Duodenal mucosa (tissue), 2 donors: ENCODE results near the gene PAPSS2.

Experiments used
- H3K27ac ChIP-seq: one replicate; pipeline ENCODE4 v1.7.0; 2013; ENCODE audit warnings: low read depth, low read length
- H3K27me3 ChIP-seq, 2 donors: one replicate each; pipeline ENCODE4 v1.7.0; 2013; ENCODE audit warnings: low read length in 2 of 2, control low read depth in 1 of 2; ENCODE audit not compliant: insufficient read depth in 2 of 2, control insufficient read depth in 1 of 2
- H3K36me3 ChIP-seq, 2 donors: one replicate each; pipeline ENCODE4 v1.7.0; 2013; ENCODE audit warnings: low read length in 2 of 2, control low read depth in 1 of 2; ENCODE audit not compliant: insufficient read depth in 2 of 2, control insufficient read depth in 1 of 2
- H3K4me1 ChIP-seq, 2 donors: one replicate each; pipeline ENCODE4 v1.7.0; 2013; ENCODE audit warnings: low read length in 2 of 2, control low read depth in 1 of 2; ENCODE audit not compliant: insufficient read depth in 2 of 2, control insufficient read depth in 1 of 2
- H3K4me3 ChIP-seq, 2 donors: one replicate each; pipeline ENCODE4 v1.7.0; 2013; ENCODE audit warnings: low read length in 2 of 2, low read depth in 1 of 2
- H3K9ac ChIP-seq, 2 donors: one replicate each; pipeline ENCODE4 v1.7.0; 2013; ENCODE audit warnings: low read length in 2 of 2, low read depth in 1 of 2
- H3K9me3 ChIP-seq, 2 donors: one replicate each; pipeline ENCODE4 v1.7.0; 2013; ENCODE audit warnings: low read length in 2 of 2, control low read depth in 1 of 2; ENCODE audit not compliant: control insufficient read depth in 1 of 2

PAPSS2 gene

GRCh38 chr10:87654212-87654611 lies 5.5 kb upstream of the PAPSS2 start:
- no peaks in the 10 kb centered on the region for H3K27me3 ChIP-seq
- H3K4me1 ChIP-seq: peaks cover 0 to 4% of the 10 kb centered on the region in 2 donors
- no peak overlapping the region for H3K27ac ChIP-seq

DNA sequence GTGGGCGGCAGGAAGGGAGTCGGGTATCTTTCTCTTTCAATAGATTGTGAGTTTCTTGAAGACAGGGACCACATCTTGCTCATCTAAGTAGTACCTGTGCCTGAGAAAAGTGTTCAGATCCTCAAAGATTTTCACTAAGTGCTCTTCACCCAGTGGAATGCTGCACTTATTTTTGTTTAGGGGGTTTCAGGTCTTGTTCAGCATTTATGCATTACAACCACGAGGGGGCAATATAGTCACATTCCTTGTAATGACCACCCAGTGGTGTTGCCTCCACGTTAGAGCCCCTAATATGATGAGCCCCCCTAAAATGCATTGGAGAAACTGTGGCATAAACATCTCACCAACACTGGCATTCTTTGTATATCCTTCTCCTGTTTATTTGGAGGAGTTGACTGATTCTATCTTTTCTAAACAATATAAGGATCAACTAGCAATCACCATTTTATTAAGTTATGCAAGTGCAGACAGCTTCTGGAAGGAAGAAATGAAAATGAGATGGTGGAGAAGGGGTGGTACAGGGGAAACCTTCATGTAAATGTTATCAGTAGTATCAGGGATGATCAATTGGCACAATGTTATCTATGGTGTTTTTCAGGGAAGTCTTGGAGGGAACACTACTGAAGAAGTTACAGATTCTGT lies 3.1 kb upstream of the PAPSS2 start:
- Histone ChIP-seq H3K9me3 (no peaks in the 10 kb centered on the region), H3K27ac (no peak overlapping the region), H3K4me3 (no peak overlapping the region), H3K36me3 (no peaks in the 10 kb centered on the region), H3K4me1 (peaks cover 4 to 12% of the 10 kb centered on the region in 2 donors), H3K27me3 (no peaks in the 10 kb centered on the region), H3K9ac (no peak overlapping the region)

More at GRCh38 chr10:87654212-87654611, 5.5 kb upstream of the PAPSS2 start:
- no peak overlapping the region for H3K9ac ChIP-seq
- no peak overlapping the region for H3K4me3 ChIP-seq
- H3K9me3 ChIP-seq: no peaks in the 10 kb centered on the region
- no peaks in the 10 kb centered on the region for H3K36me3 ChIP-seq

DNA sequence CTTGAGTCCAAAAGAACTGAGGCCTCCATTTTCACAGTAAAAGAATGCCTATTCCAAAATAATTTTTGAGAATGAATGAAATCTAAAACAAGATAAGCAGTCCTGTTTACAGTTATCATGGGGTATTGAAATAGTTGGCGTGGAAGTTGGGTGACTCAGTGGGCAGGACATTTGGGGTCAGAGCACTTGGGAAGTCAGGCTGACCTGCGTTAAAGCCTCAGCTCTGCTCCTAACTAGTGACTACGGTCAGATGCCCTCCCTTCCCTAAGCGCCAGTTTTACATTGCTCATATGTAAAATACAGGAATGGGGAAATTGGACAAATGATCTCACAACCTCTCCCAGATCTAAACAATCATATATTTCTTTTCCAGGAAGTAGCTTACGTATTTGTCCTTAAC lies 2.3 kb upstream of the PAPSS2 start:
- no peaks in the 10 kb centered on the region for H3K36me3 ChIP-seq
- no peak overlapping the region for H3K4me3 ChIP-seq
- H3K27ac ChIP-seq: no peak overlapping the region
- H3K9ac ChIP-seq: no peak overlapping the region
- no peaks in the 10 kb centered on the region for H3K9me3 ChIP-seq
- no peaks in the 10 kb centered on the region for H3K27me3 ChIP-seq
- peaks cover 4 to 16% of the 10 kb centered on the region in 2 donors for H3K4me1 ChIP-seq

GRCh38 chr10:87658321-87658795 lies 1.3 kb upstream of the PAPSS2 start:
- H3K27ac ChIP-seq: no peak overlapping the region
- no peaks in the 10 kb centered on the region for H3K36me3 ChIP-seq
- peaks cover 4 to 16% of the 10 kb centered on the region in 2 donors for H3K4me1 ChIP-seq
- H3K4me3 ChIP-seq: no peak overlapping the region
- H3K9ac ChIP-seq: no peak overlapping the region
- H3K9me3 ChIP-seq: no peaks in the 10 kb centered on the region
- H3K27me3 ChIP-seq: no peaks in the 10 kb centered on the region

GRCh38 chr10:87658858-87659555 lies 671 bp upstream of the PAPSS2 start:
- H3K36me3 ChIP-seq: no peaks in the 10 kb centered on the region
- no peak overlapping the region for H3K27ac ChIP-seq
- H3K4me1 ChIP-seq: peaks cover 4 to 16% of the 10 kb centered on the region in 2 donors
- H3K4me3 ChIP-seq: peak overlapping the region; percentile 73 to 86
- H3K27me3 ChIP-seq: no peaks in the 10 kb centered on the region
- H3K9me3 ChIP-seq: no peaks in the 10 kb centered on the region
- no peak overlapping the region for H3K9ac ChIP-seq

- H3K9ac ChIP-seq: peak overlapping the region; percentile 51 to 78
- H3K27me3 ChIP-seq: no peaks in the 10 kb centered on the region
- H3K9me3 ChIP-seq: no peaks in the 10 kb centered on the region
- peaks cover 4 to 16% of the 10 kb centered on the region in 2 donors for H3K4me1 ChIP-seq
- peak overlapping the region; percentile 73 to 86 for H3K4me3 ChIP-seq
- H3K27ac ChIP-seq: no peak overlapping the region
- H3K36me3 ChIP-seq: no peaks in the 10 kb centered on the region
Observed at GRCh38 chr10:87660484-87661133, 931 bp downstream of the PAPSS2 start.

DNA sequence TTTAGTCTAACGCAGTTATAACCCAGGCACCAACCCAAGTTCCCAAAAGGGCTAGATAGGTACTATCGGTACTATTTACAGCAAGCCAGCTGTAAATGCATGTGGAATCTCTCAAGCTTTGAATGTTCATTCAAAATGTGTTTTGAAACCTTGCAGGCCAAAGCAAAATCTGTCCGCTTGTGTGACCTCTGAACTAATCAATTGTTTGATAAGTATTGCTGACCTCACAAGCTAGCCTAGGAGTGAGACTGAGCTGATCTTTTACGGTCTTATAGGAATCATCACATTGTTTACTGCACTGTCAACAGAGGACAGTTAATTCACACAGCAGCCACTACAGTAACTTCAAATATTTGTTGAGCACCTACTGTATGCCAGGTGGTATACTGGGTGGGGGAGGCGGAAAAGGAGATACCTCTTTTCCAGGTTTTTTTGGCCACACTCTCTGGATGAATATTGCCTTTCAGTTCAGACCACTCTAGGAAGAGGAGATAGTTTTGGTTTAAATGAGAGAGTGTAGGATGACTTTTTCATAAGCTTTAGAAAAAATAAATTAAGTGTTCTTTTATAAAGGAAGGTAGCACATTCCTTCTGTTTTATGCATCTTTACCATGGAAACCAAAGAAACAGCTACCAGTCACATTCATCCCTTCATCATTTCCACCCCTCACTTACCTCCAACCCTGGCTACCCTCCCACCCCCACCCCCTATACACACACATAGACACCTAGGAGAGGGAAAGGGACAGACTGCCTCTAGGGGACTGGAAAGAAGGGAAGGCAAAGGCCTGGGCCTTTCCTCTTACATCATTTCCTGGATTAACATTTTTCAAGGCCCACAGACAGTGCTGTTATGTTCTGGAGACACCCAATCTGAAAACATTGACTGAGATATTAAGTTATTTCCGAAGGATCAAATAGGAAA lies 2.4 kb downstream of the PAPSS2 start:
- peak overlapping the region in 1 of 2 donors; percentile 86 for H3K4me3 ChIP-seq

DNA sequence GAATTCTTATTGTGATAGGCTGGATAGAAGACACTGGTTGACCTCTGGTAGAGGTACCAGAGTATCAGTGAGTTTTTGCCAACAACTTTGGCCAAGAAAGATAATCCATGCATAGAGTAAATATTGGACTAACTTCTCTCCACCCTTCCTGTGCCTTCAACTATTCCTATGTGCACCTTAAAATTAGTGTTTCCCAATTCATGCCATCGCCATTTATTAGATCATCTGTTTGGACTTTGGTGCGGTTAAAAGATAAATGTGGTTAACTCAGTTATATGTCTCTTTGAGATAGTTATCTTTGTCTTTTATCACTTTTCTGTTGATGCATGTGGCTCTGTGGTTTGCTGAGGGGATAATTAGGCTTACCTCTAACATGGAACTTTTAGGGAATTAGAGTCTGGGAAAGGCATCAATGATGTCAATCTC lies 4.6 kb downstream of the PAPSS2 start:
- no peaks in the 10 kb centered on the region for H3K9me3 ChIP-seq
- H3K27me3 ChIP-seq: no peaks in the 10 kb centered on the region
- no peak overlapping the region for H3K4me3 ChIP-seq
- H3K9ac ChIP-seq: no peak overlapping the region
- H3K27ac ChIP-seq: no peak overlapping the region
- H3K36me3 ChIP-seq: no peaks in the 10 kb centered on the region
- peaks cover 15 to 29% of the 10 kb centered on the region in 2 donors for H3K4me1 ChIP-seq

More for the DNA sequence above, 2.4 kb downstream of the PAPSS2 start:
- no peak overlapping the region for H3K27ac ChIP-seq
- H3K27me3 ChIP-seq: no peaks in the 10 kb centered on the region
- no peaks in the 10 kb centered on the region for H3K36me3 ChIP-seq
- H3K9me3 ChIP-seq: no peaks in the 10 kb centered on the region
- H3K4me1 ChIP-seq: peaks cover 10 to 20% of the 10 kb centered on the region in 2 donors
- no peak overlapping the region for H3K9ac ChIP-seq

DNA sequence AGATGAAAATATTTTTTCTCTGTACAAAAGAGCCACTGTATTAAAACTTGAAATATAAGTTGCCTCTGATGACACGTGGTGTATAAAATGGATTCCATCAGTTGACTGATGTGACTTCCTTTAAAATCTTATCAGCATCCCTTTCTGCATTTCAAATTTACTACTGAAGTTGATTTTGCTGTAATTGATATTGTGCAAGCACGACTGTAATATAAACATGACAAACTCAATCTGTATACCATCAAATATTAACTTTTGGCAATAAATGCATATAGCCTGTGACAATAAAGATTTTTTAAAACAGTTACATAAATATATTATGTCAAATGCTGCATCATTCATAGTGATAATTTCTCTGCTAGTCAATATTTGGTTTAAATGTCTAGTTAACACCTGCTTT lies 7.8 kb downstream of the PAPSS2 start:
- Histone ChIP-seq H3K4me3 (no peak overlapping the region), H3K27ac (no peak overlapping the region), H3K4me1 (peaks cover 11 to 20% of the 10 kb centered on the region in 2 donors), H3K9ac (no peak overlapping the region), H3K9me3 (no peaks in the 10 kb centered on the region), H3K27me3 (no peaks in the 10 kb centered on the region), H3K36me3 (no peaks in the 10 kb centered on the region)
